Measurements from ENCODE around the gene CALR.

CALR gene

DNA sequence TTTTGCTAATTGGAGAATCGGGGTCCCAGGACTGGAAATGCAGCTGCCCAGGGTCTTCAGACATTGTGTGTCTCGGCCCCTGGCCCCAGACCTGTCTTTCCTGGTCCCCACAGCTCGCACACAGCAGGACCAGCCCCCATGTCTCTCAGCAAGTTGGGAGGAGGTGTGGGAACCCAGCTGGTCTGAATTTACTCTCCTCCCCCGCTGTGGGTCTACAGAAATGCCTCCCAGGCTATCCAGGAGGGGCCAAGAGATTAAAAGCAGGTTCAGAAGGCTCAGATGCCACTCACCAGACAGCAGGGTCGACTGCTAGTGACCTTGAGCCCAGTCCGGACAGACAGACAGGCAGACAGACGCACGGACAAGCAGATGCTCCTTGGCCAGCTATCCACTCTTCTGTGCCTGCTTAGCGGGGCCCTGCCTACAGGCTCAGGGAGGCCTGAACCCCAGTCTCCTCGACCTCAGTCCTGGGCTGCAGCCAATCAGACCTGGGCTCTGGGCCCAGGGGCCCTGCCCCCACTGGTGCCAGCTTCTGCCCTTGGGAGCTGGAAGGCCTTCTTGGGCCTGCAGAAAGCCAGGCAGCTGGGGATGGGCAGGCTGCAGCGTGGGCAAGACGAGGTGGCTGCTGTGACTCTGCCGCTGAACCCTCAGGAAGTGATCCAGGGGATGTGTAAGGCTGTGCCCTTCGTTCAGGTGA lies 31.0 kb downstream of the CALR start, which contains the start of gene DAND5:
Gene DAND5 (plus strand): TSS at position 285 of the 697 bp plus-strand sequence. CDS start 85 bp downstream, at position 370.
- no peaks in the 10 kb centered on the region for H3K79me2 ChIP-seq (ENCODE audit: low read length)
- H3K27ac ChIP-seq (ENCODE audit: low read length) = no peak within 1 kb of the TSS
- H3K27me3 ChIP-seq (replicated peaks; ENCODE audit: insufficient read depth, low read length) = peaks cover 8% of the 10 kb centered on the region
- H3K4me1 ChIP-seq (ENCODE audit: low read length) = peaks cover 2% of the 10 kb centered on the region
- no peaks in the 10 kb centered on the region for H3K36me3 ChIP-seq (replicated peaks; ENCODE audit: insufficient read depth, low read length)
- no peak within 1 kb of the TSS for H3K9ac ChIP-seq (ENCODE audit: low read length)
- H2AFZ ChIP-seq (ENCODE audit: low read length) = no peak within 1 kb of the TSS
- no peaks in the 10 kb centered on the region for H3F3A ChIP-seq (ENCODE audit: insufficient read depth, low read length)
- no peak within 1 kb of the TSS for H3K4me2 ChIP-seq (ENCODE audit: low read depth, low read length)
- no peak within 1 kb of the TSS for H3K4me3 ChIP-seq (ENCODE audit: low read length)
- no peaks in the 10 kb centered on the region for H3K9me3 ChIP-seq (replicated peaks; ENCODE audit: insufficient read depth, low read length)
- no peak for TF ChIP-seq CTCF (IDR thresholded peaks at IDR 0.05; ENCODE audit: low read length)
- TF ChIP-seq EZH2phosphoT487 (IDR thresholded peaks at IDR 0.05; ENCODE audit: low read length) = no peak
- no peak for TF ChIP-seq EZH2 (optimal IDR thresholded peaks at IDR 0.05; ENCODE audit: low read depth, low read length)
- DNase-seq = no peak
- no peaks in the 10 kb centered on the region for H3K9me2 ChIP-seq (replicated peaks; ENCODE audit: insufficient read depth, low read length)
- H4K20me1 ChIP-seq (ENCODE audit: insufficient read depth, low read length) = no peaks in the 10 kb centered on the region

DNA sequence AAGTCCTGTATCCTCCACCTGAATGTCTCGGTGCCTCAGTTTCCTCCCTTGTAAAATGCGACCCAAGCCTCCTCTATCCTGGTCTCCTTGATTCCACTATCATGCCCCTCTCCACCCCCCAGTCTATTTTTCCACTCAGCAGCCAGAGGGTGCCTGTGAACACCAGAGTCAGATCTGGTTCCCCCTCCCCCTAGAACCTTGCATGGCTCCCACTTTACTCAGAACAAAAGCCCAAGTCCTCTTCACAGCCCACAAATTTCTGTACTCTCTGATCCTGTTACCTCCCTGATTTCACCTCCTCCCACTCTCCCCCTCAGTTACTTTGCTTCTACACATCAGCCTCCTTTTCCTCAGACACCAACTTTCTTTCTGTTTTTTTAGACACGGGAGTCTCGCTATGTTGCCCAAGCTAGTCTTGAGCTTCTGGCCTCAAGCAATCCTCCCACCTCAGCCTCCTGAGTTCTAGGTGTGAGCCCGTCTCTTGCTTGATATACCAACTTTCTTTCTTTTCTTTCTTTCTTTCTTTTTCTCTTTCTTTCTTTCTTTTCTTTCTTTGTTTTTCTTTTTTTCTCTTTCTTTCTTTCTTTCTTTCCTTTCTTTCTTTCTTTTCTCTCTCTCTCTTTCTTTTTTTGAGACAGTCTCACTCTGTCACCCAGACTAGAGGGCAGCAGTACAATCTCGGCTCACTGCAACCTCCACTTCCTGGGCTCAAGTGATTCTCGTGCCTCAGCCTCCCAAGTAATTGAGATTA lies 31.8 kb downstream of the CALR start:
- peaks cover 5% of the 10 kb centered on the region for H3K4me1 ChIP-seq (ENCODE audit: low read length)
- H4K20me1 ChIP-seq (ENCODE audit: insufficient read depth, low read length) = no peaks in the 10 kb centered on the region
- no peak overlapping the region for H3K4me3 ChIP-seq (ENCODE audit: low read length)
- no peak for TF ChIP-seq EZH2 (optimal IDR thresholded peaks at IDR 0.05; ENCODE audit: low read depth, low read length)
- no peak for TF ChIP-seq EZH2phosphoT487 (IDR thresholded peaks at IDR 0.05; ENCODE audit: low read length)
- no peak for TF ChIP-seq CTCF (IDR thresholded peaks at IDR 0.05; ENCODE audit: low read length)
- H3K27ac ChIP-seq (ENCODE audit: low read length) = no peak overlapping the region
- no peak overlapping the region for H2AFZ ChIP-seq (ENCODE audit: low read length)
- H3K9me3 ChIP-seq (replicated peaks; ENCODE audit: insufficient read depth, low read length) = no peaks in the 10 kb centered on the region
- H3F3A ChIP-seq (ENCODE audit: insufficient read depth, low read length) = no peaks in the 10 kb centered on the region
- no peak overlapping the region for H3K9ac ChIP-seq (ENCODE audit: low read length)
- no peak overlapping the region for H3K4me2 ChIP-seq (ENCODE audit: low read depth, low read length)
- DNase-seq = no peak
- H3K27me3 ChIP-seq (replicated peaks; ENCODE audit: insufficient read depth, low read length) = peaks cover 13% of the 10 kb centered on the region
- H3K79me2 ChIP-seq (ENCODE audit: low read length) = no peaks in the 10 kb centered on the region
- H3K36me3 ChIP-seq (replicated peaks; ENCODE audit: insufficient read depth, low read length) = no peaks in the 10 kb centered on the region
- H3K9me2 ChIP-seq (replicated peaks; ENCODE audit: insufficient read depth, low read length) = no peaks in the 10 kb centered on the region

DNA sequence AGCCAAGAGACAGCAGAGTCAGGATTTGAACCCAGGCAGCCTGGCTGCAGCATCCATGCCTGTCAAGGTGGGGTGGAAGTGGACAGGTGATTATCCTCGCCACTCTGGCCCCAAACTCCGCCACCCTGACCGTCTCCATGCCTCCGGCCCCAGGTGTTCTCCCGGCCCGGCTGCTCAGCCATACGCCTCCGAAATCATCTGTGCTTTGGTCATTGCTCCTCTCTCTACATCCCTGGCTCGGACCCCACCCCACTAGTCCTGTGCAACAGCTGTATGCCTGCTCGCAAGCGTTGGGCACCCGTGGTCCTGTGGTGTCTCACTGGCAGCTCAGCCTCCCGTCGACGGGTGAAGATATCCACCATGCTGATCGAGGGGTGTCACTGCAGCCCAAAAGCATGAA lies 34.8 kb downstream of the CALR start:
- H2AFZ ChIP-seq (ENCODE audit: low read length) = no peak overlapping the region
- no peak overlapping the region for H3K4me3 ChIP-seq (ENCODE audit: low read length)
- H3K9me3 ChIP-seq (replicated peaks; ENCODE audit: insufficient read depth, low read length) = no peaks in the 10 kb centered on the region
- no peaks in the 10 kb centered on the region for H3F3A ChIP-seq (ENCODE audit: insufficient read depth, low read length)
- H3K79me2 ChIP-seq (ENCODE audit: low read length) = no peaks in the 10 kb centered on the region
- no peak overlapping the region for H3K4me2 ChIP-seq (ENCODE audit: low read depth, low read length)
- H3K27ac ChIP-seq (ENCODE audit: low read length) = no peak overlapping the region
- TF ChIP-seq EZH2phosphoT487 (IDR thresholded peaks at IDR 0.05; ENCODE audit: low read length) = no peak
- no peak for TF ChIP-seq EZH2 (optimal IDR thresholded peaks at IDR 0.05; ENCODE audit: low read depth, low read length)
- no peak for TF ChIP-seq CTCF (IDR thresholded peaks at IDR 0.05; ENCODE audit: low read length)
- no peaks in the 10 kb centered on the region for H4K20me1 ChIP-seq (ENCODE audit: insufficient read depth, low read length)
- DNase-seq = no peak
- H3K4me1 ChIP-seq (ENCODE audit: low read length) = peaks cover 5% of the 10 kb centered on the region
- no peaks in the 10 kb centered on the region for H3K9me2 ChIP-seq (replicated peaks; ENCODE audit: insufficient read depth, low read length)
- peaks cover 31% of the 10 kb centered on the region for H3K27me3 ChIP-seq (replicated peaks; ENCODE audit: insufficient read depth, low read length)
- no peaks in the 10 kb centered on the region for H3K36me3 ChIP-seq (replicated peaks; ENCODE audit: insufficient read depth, low read length)
- no peak overlapping the region for H3K9ac ChIP-seq (ENCODE audit: low read length)
